Measurements from ENCODE around the gene C1RL. TPM values are rescaled to one million over a fixed set of nuclear protein-coding genes. Genes with fewer than 3 reads are reported as not detected.

Gene C1RL
- total RNA-seq, 1 experiment from 2014 or later: 43.4 TPM

DNA sequence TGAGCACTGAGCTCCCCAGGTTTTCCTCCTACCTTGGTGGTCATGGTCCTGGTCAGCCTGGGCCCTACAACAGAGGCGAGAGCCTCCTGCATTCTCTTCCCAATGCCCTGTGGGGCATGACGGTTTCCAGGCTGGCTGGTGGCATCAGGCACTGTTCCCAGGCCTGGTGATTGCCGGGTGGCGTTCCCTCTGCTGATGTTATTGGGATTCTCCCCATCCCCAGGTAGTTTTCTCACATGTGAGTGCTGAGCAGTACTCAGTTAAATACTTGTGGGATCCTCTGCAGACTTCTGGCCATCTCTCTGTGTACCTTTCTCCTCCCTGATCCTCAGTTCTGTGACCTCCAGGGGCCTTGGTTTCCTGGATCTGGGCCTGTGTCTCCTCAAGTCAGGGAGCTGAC, 32.5 kb downstream of the C1RL start:
- Mint-ChIP-seq H3K4me1 (ENCODE audit: low read depth, unreplicated experiment) (no peaks in the 10 kb centered on the region), H3K36me3 (ENCODE audit: insufficient read depth, unreplicated experiment) (no peaks in the 10 kb centered on the region), H3K27me3 (ENCODE audit: unreplicated experiment) (peaks cover 54% of the 10 kb centered on the region), H3K9me3 (ENCODE audit: low read depth, unreplicated experiment) (no peaks in the 10 kb centered on the region), H3K27ac (ENCODE audit: unreplicated experiment) (no peak overlapping the region), H3K4me3 (ENCODE audit: low read depth, unreplicated experiment) (no peak overlapping the region)
- BruUV-seq (replicated peaks): no TSS peak
- intact Hi-C loops (cut with micrococcal nuclease; ENCODE audit: unreplicated experiment): no loop called here
- CTCF ChIA-PET: interaction anchor here (0.6 kb wide), 1 partner anchor 66 kb away, joined by 4 read pairs; no protein-coding TSS in a partner anchor
- TF ChIP-seq, protein P1, sequence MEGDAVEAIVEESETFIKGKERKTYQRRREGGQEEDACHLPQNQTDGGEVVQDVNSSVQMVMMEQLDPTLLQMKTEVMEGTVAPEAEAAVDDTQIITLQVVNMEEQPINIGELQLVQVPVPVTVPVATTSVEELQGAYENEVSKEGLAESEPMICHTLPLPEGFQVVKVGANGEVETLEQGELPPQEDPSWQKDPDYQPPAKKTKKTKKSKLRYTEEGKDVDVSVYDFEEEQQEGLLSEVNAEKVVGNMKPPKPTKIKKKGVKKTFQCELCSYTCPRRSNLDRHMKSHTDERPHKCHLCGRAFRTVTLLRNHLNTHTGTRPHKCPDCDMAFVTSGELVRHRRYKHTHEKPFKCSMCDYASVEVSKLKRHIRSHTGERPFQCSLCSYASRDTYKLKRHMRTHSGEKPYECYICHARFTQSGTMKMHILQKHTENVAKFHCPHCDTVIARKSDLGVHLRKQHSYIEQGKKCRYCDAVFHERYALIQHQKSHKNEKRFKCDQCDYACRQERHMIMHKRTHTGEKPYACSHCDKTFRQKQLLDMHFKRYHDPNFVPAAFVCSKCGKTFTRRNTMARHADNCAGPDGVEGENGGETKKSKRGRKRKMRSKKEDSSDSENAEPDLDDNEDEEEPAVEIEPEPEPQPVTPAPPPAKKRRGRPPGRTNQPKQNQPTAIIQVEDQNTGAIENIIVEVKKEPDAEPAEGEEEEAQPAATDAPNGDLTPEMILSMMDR (IDR thresholded peaks at IDR 0.05; ENCODE audit: unreplicated experiment): no peak
- no peak for DNase-seq

DNA sequence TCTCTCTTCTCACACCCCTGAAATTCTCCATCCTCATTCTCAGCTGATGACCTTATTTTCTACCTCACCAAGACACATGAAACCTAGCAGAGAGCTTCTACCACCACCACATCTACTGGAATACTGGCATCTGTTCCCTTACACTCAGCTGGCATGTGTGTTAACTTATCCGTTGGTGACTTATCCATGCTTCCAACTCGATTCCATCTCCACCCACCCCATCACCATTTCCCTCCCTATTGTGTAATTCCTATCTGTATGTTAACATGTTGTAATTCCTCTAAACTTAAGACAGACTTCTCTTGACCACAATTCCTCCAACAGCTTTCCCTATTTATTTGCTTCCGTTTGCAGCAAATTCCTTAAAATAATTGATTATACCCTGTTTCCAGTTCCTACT, 33.1 kb downstream of the C1RL start:
- TF ChIP-seq, protein P1 (IDR thresholded peaks at IDR 0.05; ENCODE audit: unreplicated experiment): no peak
- Mint-ChIP-seq H3K9me3 (ENCODE audit: low read depth, unreplicated experiment) (no peaks in the 10 kb centered on the region), H3K27ac (ENCODE audit: unreplicated experiment) (no peak overlapping the region), H3K36me3 (ENCODE audit: insufficient read depth, unreplicated experiment) (no peaks in the 10 kb centered on the region), H3K27me3 (ENCODE audit: unreplicated experiment) (peaks cover 54% of the 10 kb centered on the region), H3K4me1 (ENCODE audit: low read depth, unreplicated experiment) (no peaks in the 10 kb centered on the region), H3K4me3 (ENCODE audit: low read depth, unreplicated experiment) (no peak overlapping the region)
- CTCF ChIA-PET: interaction anchor here (0.6 kb wide), 1 partner anchor 66 kb away, joined by 4 read pairs; no protein-coding TSS in a partner anchor
- DNase-seq: no peak
- BruUV-seq (replicated peaks): no TSS peak
- intact Hi-C loops (cut with micrococcal nuclease; ENCODE audit: unreplicated experiment): no loop called here

DNA sequence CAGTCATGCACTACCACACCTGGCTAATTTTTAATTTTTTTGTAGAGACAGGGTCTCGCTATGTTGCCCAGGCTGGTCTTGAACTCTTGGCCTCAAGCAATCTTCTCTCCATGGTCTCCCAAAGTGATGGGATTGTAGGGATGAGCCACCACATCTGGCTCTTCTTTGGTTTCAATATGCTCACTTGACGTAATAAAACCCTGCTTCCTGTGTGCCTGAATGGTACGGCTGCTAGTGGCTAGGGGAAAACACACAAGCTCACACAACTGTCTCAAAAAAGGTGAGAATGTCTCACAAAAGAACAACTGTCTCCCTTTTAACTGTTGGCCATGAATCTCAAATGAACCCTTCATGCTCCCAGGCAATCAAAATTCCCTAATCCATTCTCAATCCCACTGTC, 33.5 kb downstream of the C1RL start:
- no peaks in the 10 kb centered on the region for H3K9me3 Mint-ChIP-seq (ENCODE audit: low read depth, unreplicated experiment)
- no peak overlapping the region for H3K4me3 Mint-ChIP-seq (ENCODE audit: low read depth, unreplicated experiment)
- intact Hi-C loops (cut with micrococcal nuclease; ENCODE audit: unreplicated experiment): no loop called here
- no peak overlapping the region for H3K27ac Mint-ChIP-seq (ENCODE audit: unreplicated experiment)
- CTCF ChIA-PET: no interaction called here
- peaks cover 54% of the 10 kb centered on the region for H3K27me3 Mint-ChIP-seq (ENCODE audit: unreplicated experiment)
- no peak for DNase-seq
- no TSS peak for BruUV-seq (replicated peaks)
- H3K4me1 Mint-ChIP-seq (ENCODE audit: low read depth, unreplicated experiment): no peaks in the 10 kb centered on the region
- TF ChIP-seq, protein P1 (IDR thresholded peaks at IDR 0.05; ENCODE audit: unreplicated experiment): no peak
- no peaks in the 10 kb centered on the region for H3K36me3 Mint-ChIP-seq (ENCODE audit: insufficient read depth, unreplicated experiment)

DNA sequence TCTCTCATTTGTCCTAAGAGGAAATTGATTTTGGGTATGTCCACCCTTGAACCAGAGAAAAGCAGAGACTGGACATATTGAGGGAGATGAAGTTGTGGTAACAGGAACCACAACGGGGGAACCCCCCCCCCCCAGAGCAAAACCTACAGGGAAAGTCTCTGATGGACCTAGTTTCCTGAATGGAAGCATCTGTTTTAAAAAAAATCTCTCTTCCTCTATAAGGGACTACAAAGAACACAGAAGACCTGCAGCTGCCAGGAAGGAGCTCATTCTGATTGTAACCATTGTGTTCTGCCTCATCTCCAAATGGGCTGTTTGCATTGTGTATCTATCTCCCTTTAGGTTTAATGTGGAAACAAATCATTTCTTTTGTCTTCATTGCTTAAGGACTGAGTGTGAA, 35.1 kb downstream of the C1RL start:
- Mint-ChIP-seq H3K27ac (ENCODE audit: unreplicated experiment) (no peak overlapping the region), H3K36me3 (ENCODE audit: insufficient read depth, unreplicated experiment) (no peaks in the 10 kb centered on the region), H3K4me1 (ENCODE audit: low read depth, unreplicated experiment) (peaks cover 6% of the 10 kb centered on the region), H3K27me3 (ENCODE audit: unreplicated experiment) (peaks cover 54% of the 10 kb centered on the region), H3K9me3 (ENCODE audit: low read depth, unreplicated experiment) (no peaks in the 10 kb centered on the region), H3K4me3 (ENCODE audit: low read depth, unreplicated experiment) (no peak overlapping the region)
- CTCF ChIA-PET: no interaction called here
- DNase-seq: no peak
- intact Hi-C loops (cut with micrococcal nuclease; ENCODE audit: unreplicated experiment): no loop called here
- BruUV-seq (replicated peaks): no TSS peak
- TF ChIP-seq, protein P1 (IDR thresholded peaks at IDR 0.05; ENCODE audit: unreplicated experiment): no peak
